ENCODE data around the gene RBM4.
"Not testable (repeated sequence)": the region's sequence is repeated elsewhere in the genome, so short reads cannot be mapped to it uniquely, and the experiment has no call there.

The RBM4 gene

GRCh38 chr11:66617155-66617834, 21.2 kb upstream of the RBM4 start:
- no peak for DNase-seq (ENCODE audit: low read depth)

- no peak for DNase-seq (ENCODE audit: low read depth)
These were observed 19.4 kb upstream of the RBM4 start for GRCh38 chr11:66619080-66619554.

GRCh38 chr11:66624450-66624849, 14.1 kb upstream of the RBM4 start:
- DNase-seq (ENCODE audit: low read depth), result no peak

GRCh38 chr11:66625041-66625751, 13.3 kb upstream of the RBM4 start:
- no peak for DNase-seq (ENCODE audit: low read depth)

GRCh38 chr11:66625752-66626149, 12.8 kb upstream of the RBM4 start:
- no peak for DNase-seq (ENCODE audit: low read depth)

- DNase-seq (ENCODE audit: low read depth), result no peak
These were observed 12.1 kb upstream of the RBM4 start for GRCh38 chr11:66626382-66626781.

GRCh38 chr11:66626926-66627325, 11.6 kb upstream of the RBM4 start:
- no peak for DNase-seq (ENCODE audit: low read depth)

- no peak for DNase-seq (ENCODE audit: low read depth)
These were observed 10.4 kb upstream of the RBM4 start for GRCh38 chr11:66628061-66628603.

GRCh38 chr11:66629356-66629755, 9.1 kb upstream of the RBM4 start:
- DNase-seq (ENCODE audit: low read depth), result no peak

GRCh38 chr11:66631883-66632282, 6.6 kb upstream of the RBM4 start:
- DNase-seq (ENCODE audit: low read depth), result no peak

GRCh38 chr11:66632952-66633351, 5.6 kb upstream of the RBM4 start:
- DNase-seq (ENCODE audit: low read depth), result no peak

- DNase-seq (ENCODE audit: low read depth), result no peak
These were observed 2.1 kb upstream of the RBM4 start for GRCh38 chr11:66636411-66636810.

- DNase-seq (ENCODE audit: low read depth), result no peak
These were observed 836 bp upstream of the RBM4 start for GRCh38 chr11:66637557-66638176.

- DNase-seq (ENCODE audit: low read depth), result no peak
These were observed 737 bp downstream of the RBM4 start for GRCh38 chr11:66639066-66639813.

GRCh38 chr11:66639814-66640340, 1.4 kb downstream of the RBM4 start:
- DNase-seq (ENCODE audit: low read depth), result not testable (repeated sequence)

- DNase-seq (ENCODE audit: low read depth), result no peak
These were observed 3.3 kb downstream of the RBM4 start for GRCh38 chr11:66641834-66642233.

GRCh38 chr11:66643745-66644437, 5.4 kb downstream of the RBM4 start:
- no peak for DNase-seq (ENCODE audit: low read depth)

- no peak for DNase-seq (ENCODE audit: low read depth)
These were observed 8.3 kb downstream of the RBM4 start for GRCh38 chr11:66646828-66647227.

- DNase-seq (ENCODE audit: low read depth), result no peak
These were observed 11.4 kb downstream of the RBM4 start for GRCh38 chr11:66649903-66650302.

GRCh38 chr11:66651016-66651415, 12.5 kb downstream of the RBM4 start:
- DNase-seq (ENCODE audit: low read depth), result no peak

GRCh38 chr11:66652651-66653050, 14.1 kb downstream of the RBM4 start:
- DNase-seq (ENCODE audit: low read depth), result no peak
